Right atrium auricular region (tissue), 2 donors: ENCODE measurements around the gene LNPEP. TPM values are rescaled to one million over a fixed set of nuclear protein-coding genes. Genes with fewer than 3 reads are reported as not detected.

Source experiments
- DNase-seq: peaks from one replicate; pipeline ENCODE4 v3.0.0-alpha.2; 2019; ENCODE audit warnings: low spot score
- H3K27ac ChIP-seq, 2 donors: fragments of 200-600 bp; sonication (generic); 1 replicate in 1 of 2; 2 replicates in 1 of 2; pipeline ENCODE4 v1.5.1; 2016 to 2019
- H3K27me3 ChIP-seq, 2 donors: fragments of 200-600 bp; sonication (generic); one replicate each; pipeline versions ENCODE4 v1.5.1 to v1.6.0; 2017 to 2019
- H3K36me3 ChIP-seq: fragments of 200-600 bp; sonication (generic); one replicate; pipeline ENCODE4 v1.5.1; 2016
- H3K4me1 ChIP-seq, 2 donors: fragments of 200-600 bp; sonication (generic); one replicate each; pipeline versions ENCODE4 v1.5.1 to v1.6.0; 2017 to 2019
- H3K4me3 ChIP-seq, 2 donors: fragments of 200-600 bp; sonication (generic); 1 replicate in 1 of 2; 2 replicates in 1 of 2; pipeline ENCODE4 v1.5.1; 2017 to 2019; ENCODE audit warnings: mild to moderate bottlenecking in 1 of 2, moderate library complexity in 1 of 2
- H3K9me3 ChIP-seq, 2 donors: fragments of 200-600 bp; sonication (generic); one replicate each; pipeline ENCODE4 v1.5.1; 2019
- CTCF ChIP-seq, 2 donors: fragments of 200-600 bp; sonication (generic); IDR thresholded peaks; one replicate each; pipeline ENCODE4 v1.5.1; 2019; ENCODE audit warnings: antibody characterized with exemption in 2 of 2
- total RNA-seq, 2 donors: library from RNA; depleted of rRNA; stranded (reverse); fragments of >200 nt; gene quantifications; one replicate each; pipeline ENCODE4 v1.1.0, GENCODE V29; 2016

Gene LNPEP
- total RNA-seq, 2 donors from 2014 or later: 50.2 to 60.0 TPM

DNA sequence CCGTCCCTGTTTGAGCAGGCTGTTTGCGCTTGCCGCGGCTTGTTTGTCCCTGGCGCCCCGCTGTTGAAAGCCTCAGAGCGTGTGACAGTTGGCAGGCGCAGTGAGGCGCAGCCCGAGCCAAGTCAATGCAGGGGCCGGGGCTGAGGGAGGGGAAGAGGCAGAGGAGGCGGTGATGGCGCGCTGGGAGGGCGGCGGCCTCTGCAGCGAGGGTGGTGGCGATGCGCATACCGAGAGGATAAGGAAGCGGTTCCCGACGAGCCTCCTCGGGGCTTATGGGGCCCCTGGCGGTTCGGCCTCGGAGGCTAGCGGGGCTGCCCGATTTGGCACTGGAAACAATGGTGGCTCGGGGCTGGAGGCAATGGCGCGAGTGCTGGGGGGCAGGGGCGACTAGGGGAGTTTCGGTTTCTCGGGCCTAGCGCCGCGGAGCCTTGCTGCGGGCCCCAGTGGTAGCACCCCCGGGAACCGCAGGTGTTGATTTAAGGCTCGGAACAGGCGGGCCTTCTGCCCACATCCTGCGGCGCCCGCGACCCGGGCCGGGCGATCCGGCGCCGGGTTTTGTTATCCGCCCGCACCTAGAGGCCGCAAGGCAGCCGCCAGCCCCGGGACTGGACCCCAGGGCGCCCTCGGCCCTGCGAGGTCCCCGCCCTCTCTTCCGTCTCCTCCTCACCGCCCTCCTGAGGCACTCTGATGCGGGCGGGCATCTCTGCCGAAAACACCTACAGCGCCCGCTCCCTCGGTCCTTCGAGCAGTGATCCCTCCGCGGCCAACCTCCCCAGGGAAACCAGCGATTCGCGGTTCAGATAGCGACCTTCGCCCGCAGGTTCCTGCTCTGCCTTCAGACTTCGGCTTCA, 947 bp upstream of the LNPEP start:
- no peaks in the 10 kb centered on the region for H3K36me3 ChIP-seq
- peaks cover 2 to 31% of the 10 kb centered on the region in 2 donors for H3K4me1 ChIP-seq
- H3K4me3 ChIP-seq: peak overlapping the region; percentile 89 to 93
- no peaks in the 10 kb centered on the region for H3K27me3 ChIP-seq
- peak; percentile 90 for DNase-seq
- TF ChIP-seq CTCF (IDR thresholded peaks at IDR 0.05): peak in 1 of 2 donors; percentile 9
- no peaks in the 10 kb centered on the region for H3K9me3 ChIP-seq
- peak overlapping the region; percentile 99 for H3K27ac ChIP-seq

DNA sequence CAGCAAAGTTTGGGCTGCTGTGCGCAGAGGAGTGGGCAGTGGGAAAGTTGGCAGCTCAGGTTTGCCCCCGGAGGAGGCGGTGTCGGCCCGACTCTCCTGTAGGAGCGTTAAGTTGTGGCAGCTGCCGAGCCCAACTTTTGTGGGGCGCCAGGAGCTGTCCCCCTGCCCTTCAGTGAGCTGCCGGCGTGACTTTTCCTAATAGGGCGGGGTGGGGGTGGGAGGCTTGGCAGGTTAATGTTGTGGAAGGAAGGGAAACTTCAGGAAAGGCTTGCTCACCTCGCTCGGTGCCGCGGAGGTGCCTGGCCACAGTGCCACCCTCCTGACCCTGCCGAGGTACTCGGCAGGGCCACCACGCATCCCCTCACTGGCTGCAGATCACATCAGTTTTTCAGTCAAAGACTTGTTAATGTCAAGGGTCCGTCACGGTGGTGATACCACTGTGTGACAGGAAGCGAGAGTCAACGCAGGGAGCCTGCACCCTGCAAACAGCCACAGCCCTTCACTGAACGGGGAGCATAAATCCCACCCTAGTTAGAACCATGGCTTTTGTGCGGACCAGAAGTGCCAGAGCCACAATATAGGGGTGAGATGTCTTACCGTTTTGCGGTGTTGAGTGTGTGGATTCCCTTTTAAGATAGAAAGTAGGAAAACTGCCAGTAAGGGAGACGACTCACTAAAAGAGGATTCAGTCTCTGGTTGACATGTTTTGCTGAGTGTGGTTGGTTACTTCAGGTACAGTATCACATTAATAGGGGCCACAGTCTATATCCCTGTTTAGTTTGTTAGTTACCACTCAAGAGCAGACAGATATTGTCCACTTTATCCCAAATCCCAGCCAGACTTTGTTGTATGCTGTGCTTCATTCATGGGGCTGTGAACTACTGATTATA, 796 bp downstream of the LNPEP start:
- Histone ChIP-seq H3K4me1 (peaks cover 2 to 40% of the 10 kb centered on the region in 2 donors), H3K27ac (peak overlapping the region; percentile 99), H3K4me3 (peak overlapping the region; percentile 89 to 93), H3K36me3 (no peaks in the 10 kb centered on the region), H3K27me3 (no peaks in the 10 kb centered on the region), H3K9me3 (no peaks in the 10 kb centered on the region)
- DNase-seq: peak; percentile 62
- no peak for TF ChIP-seq CTCF (IDR thresholded peaks at IDR 0.05)

- Histone ChIP-seq H3K9me3 (no peaks in the 10 kb centered on the region), H3K4me3 (no peak overlapping the region), H3K4me1 (peaks cover 2 to 28% of the 10 kb centered on the region in 2 donors), H3K36me3 (no peaks in the 10 kb centered on the region), H3K27me3 (no peaks in the 10 kb centered on the region), H3K27ac (peak overlapping the region in 1 of 2 donors; percentile 18)
- no peak for DNase-seq
- no peak for TF ChIP-seq CTCF (IDR thresholded peaks at IDR 0.05)
Measured at GRCh38 chr5:96940586-96940985, 4.7 kb downstream of the LNPEP start.

DNA sequence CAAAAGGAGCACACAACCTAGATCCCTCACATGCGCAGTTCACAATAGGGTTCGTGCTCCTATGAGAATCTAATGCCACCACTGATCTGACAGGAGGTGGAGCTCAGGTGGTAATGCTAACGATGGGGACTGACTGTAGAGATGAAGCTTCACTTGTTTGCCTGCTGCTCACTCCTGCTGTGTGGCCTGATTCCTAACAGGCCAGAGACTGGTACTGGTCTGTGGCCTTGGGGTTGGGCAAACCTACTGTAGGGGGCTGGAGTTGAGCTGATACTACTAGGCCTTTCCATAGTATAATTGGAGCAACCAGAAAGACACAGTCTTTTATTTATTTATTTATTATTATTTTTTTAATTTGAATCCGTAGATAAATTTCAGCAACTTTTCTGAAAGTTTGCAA, 5.3 kb downstream of the LNPEP start:
- Histone ChIP-seq H3K27me3 (no peaks in the 10 kb centered on the region), H3K27ac (peak overlapping the region in 1 of 2 donors; percentile 18), H3K4me1 (peaks cover 0 to 28% of the 10 kb centered on the region in 2 donors), H3K4me3 (no peak overlapping the region), H3K9me3 (no peaks in the 10 kb centered on the region), H3K36me3 (no peaks in the 10 kb centered on the region)
- no peak for DNase-seq
- no peak for TF ChIP-seq CTCF (IDR thresholded peaks at IDR 0.05)

DNA sequence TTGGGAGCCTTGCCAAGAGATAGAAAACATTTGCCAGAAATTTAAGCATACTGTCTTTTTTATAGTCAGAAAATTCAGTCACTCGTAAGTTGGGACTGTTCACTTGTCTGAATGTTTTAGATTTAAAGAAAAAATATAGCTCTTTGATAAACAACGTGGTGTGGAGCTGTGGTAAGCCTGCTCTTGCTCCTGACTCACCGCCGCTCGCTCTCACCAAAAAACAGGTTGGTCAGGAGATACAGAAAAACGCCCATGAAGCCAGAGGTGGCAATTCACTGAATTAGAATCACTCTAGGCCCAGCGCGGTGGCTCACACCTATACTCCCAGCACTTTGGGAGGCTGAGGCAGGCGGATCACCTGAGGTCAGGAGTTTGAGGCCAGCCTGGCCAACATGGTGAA, 6.2 kb downstream of the LNPEP start:
- TF ChIP-seq CTCF (IDR thresholded peaks at IDR 0.05): no peak
- no peak for DNase-seq
- Histone ChIP-seq H3K27me3 (no peaks in the 10 kb centered on the region), H3K27ac (no peak overlapping the region), H3K4me1 (peaks cover 0 to 28% of the 10 kb centered on the region in 2 donors), H3K4me3 (no peak overlapping the region), H3K9me3 (no peaks in the 10 kb centered on the region), H3K36me3 (no peaks in the 10 kb centered on the region)
